CMK (cell line): ENCODE results near the gene KRT17.
"Not testable (repeated sequence)": the region's sequence is repeated elsewhere in the genome, so short reads cannot be mapped to it uniquely, and the experiment has no call there.

Experiments
- DNase-seq: peaks from one replicate; pipeline ENCODE4 v3.0.0-alpha.2; 2010; ENCODE audit warnings: low read depth

Gene KRT17

GRCh38 chr17:41634639-41635038, 10.3 kb upstream of the KRT17 start:
- DNase-seq = no peak

DNA sequence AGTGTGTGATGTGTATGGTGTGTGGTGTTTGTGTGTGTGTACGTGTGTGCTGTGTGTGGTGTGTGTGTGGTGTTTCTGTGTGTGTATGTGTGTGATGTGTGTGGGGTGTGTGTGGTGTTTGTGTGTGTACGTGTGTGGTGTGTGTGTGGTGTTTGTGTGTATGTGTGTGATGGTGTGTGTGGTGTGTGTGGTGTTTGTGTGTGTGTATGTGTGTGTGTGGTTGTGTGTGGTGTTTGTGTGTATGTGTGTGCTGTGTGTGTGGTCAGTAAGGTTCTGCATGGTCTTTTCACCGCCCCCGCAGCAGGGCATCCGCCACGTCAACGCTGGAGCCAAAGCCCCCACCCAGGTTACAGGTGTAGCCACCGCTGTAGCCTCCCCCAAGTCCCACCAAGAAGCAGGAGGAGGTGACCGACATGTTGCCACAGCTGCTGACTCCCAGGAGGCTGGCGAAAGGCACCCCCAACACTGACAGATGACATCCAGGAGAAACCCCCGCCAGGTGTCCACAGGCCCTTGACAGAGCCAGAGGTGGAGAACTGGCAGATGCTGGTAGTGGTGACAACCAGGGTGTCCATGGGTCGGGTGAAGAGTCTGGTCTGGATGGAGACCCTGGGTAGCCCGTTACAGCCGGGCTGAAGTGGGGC, 9.3 kb upstream of the KRT17 start:
- no peak for DNase-seq

DNA sequence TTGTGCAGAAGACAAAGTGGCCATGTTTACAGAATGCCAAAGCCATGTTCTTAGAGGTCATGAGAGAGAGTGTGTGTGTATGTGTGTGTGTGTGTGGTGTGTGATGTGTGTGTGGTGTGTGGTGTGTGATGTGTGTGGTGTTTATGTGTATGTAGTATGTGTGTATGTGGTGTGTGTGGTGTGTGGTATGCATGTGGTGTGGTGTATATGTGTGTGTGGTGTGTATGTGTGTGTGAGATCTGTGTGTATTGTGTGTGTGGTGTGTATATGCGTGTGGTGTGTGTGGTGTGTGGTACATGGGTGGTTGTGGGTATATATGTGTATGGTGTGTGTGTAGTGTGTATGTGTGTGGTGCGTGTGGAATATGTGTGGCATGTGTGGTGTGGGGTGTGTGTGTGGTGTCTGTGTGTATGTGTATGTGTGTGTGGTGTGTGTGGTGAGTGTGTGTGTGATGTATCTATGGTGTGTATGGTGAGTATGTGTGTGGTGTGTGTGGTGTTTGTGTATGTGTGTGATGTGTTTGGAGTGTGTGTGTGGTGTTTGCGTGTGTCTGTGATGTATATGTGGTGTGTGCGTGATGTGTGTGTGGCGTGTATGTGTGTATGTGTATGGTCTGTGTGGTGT, 8.2 kb upstream of the KRT17 start:
- no peak for DNase-seq

DNA sequence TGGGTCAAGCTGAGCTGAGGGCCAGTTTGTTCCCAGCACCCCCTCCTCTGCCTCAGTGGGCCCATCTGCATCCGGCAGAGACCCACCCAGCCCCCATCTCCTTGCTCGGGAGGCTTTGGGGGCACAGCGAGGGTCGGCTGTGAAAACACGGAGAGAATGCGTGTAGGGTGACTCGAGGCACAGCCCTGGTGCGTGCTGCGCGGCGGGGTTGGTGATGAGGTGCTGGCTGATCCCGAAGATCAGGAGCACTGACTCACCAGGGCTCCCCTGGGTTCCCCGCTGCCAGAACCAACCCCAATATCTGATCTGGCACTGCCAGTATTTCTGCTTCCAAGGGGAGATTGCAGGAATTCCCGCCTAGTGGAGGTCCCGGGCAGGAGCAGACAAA, 7.5 kb upstream of the KRT17 start:
- DNase-seq = no peak

- no peak for DNase-seq
Measured at GRCh38 chr17:41631025-41631897, 6.9 kb upstream of the KRT17 start.

- no peak for DNase-seq
Measured at GRCh38 chr17:41629826-41630670, 5.7 kb upstream of the KRT17 start.

GRCh38 chr17:41629316-41629715, 4.9 kb upstream of the KRT17 start:
- DNase-seq = no peak

DNA sequence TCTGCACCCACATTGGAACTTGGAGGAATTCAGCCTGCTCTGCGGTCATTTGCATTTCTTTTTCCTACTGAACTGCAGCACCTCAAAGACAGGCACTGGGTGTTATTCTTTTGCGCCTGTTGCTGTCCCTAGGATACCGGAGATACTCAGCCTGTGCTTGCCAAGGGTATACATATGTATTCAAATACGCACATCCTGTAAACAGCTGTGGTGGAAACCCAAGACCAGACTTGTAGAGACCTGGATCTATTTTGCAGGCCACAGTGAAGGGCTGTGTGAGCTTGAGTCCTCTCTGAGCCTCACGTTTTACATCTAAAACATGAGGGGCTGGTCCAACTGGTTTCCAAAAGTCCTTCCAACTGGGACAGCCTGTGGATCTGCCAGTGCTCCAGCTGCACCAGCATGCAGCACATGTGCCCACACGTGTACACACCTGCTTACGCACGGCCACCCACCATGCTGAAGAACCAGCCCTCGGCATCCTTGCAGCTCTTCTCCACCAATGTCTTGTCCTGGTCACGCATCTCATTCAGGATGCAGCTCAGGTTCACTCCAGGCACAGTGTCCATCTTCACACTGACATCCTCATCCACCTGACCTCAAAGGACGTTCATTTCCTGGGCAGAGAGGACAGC, 4.4 kb upstream of the KRT17 start:
- not testable (repeated sequence) for DNase-seq

- not testable (repeated sequence) for DNase-seq
Measured at GRCh38 chr17:41628073-41628370, 3.6 kb upstream of the KRT17 start.

GRCh38 chr17:41627316-41628072, 3.1 kb upstream of the KRT17 start:
- no peak for DNase-seq

DNA sequence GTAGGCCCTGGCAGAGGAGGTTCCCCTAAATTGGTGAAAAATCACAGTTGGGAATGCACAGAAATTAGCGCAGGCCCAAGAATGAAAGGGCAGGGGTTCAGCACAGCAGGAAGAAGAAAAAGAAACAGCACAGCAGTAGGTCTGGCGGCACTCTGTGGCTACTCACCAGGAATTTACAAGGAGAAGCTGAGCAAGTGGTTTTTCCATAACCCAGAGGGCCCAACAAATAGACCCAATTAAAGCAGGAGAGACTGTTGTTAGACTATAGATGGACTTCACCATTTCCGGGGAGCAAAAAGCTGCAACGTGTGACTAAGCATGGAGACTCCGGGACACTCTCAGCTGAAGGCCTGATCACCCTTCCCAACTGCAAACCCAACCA, 2.5 kb upstream of the KRT17 start:
- not testable (repeated sequence) for DNase-seq

GRCh38 chr17:41626028-41626913, 1.9 kb upstream of the KRT17 start:
- not testable (repeated sequence) for DNase-seq

- DNase-seq = no peak
Measured at GRCh38 chr17:41625602-41626001, 1.2 kb upstream of the KRT17 start.

- not testable (repeated sequence) for DNase-seq
Measured at GRCh38 chr17:41623184-41623861, 1.1 kb downstream of the KRT17 start.

GRCh38 chr17:41622340-41623183, 1.8 kb downstream of the KRT17 start:
- not testable (repeated sequence) for DNase-seq

DNA sequence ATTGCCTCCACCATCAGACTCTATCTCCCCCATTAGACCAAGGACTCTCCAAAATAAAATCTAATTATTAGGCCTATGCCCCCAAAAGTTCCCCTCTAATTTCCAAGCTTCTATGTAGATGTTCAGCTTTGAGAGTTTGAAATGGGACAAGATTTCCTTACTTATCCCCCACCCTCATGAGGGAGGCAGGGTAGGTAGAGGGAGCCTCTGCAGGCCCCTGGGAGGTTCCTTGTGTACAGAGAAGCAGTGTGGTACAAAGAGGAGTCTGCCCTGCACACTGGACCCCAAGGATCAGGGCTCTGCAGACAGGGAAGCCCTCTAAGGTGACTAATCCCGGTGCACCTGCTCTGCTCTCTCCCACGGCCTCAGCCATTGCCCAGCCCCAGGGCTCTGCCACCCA, 2.5 kb downstream of the KRT17 start:
- DNase-seq = no peak

GRCh38 chr17:41621435-41621817, 2.9 kb downstream of the KRT17 start:
- not testable (repeated sequence) for DNase-seq

DNA sequence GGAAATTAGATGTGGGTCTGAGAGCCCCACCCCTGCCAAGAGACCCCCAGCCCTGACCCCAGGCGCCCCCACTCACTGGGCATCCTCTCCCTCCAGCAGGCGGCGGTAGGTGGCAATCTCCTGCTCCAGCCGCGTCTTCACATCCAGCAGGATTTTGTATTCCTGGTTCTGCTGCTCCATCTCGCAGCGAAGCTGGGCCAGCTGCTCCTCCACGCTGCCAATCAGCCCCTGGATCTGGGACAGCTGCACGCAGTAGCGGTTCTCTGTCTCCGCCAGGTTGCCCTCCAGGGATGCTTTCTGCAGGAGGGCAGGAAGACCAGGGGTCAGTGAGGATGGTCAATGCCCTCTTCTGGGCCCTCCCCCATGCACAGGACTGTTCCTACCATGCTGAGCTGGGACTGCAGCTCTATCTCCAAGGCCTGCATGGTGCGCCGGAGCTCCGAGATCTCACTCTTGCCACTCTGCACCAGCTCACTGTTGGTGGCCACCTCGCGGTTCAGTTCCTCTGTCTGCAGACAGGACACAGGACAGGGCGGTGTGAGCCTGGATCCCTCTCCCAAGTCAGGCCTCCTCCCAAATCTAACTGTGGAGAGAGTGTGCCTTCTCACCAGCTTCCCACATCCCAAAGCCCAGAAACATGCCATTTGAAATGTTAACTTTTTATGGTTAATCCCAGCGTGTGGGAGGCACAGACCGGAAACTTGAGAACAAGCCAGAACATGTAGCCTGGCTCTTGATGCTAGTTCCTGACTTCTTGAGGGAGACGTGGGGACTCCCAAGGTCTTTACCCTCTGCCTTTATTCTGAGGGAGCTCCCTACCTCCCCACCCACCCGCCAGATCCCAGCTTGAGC, 3.6 kb downstream of the KRT17 start:
- no peak for DNase-seq
